Femur (tissue), 1 donor: Measurements from ENCODE around the gene CYSTM1.
A peak's percentile ranks its signal among the peaks of the same experiment; 100 is the strongest.

Experiments
- DNase-seq: peaks from one replicate; pipeline ENCODE4 v3.0.0-alpha.2; 2017

CYSTM1 gene

DNA sequence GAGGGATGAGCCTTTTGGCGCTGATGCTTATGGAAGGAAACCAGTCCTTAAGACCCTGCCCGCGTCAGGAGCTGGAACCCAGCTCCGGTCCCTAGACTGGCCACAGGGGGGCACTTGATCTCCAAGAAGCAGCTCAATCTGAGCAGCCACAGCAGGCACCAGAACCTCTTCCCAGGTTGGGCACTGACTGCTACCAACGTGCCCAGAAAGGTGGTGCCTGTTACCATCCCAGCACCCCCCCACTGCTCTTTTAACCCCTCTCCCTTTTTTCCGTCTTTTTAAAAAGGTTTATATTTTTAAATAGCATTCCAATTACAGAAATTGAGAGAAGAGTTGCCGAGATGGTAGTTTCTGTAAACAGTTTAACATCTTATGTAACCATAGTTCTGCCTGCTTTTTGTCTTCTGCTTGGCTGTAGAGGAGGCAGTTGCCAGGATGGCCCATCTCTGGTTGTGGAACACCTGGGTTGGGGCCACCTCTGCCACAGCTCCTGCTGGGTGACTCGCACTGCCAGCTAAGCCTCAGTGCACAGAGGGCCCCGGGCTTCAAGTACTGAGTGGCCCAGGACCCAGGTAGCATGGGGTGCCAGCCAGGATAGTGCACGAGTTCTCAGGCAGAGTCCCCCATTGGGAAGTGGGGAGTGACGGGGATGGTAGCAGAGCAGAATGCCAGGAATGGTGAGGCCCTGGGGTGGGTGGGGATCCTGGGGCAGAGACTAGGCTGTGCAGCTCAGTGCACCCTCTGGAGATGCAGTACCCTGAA, 65.1 kb downstream of the CYSTM1 start:
- DNase-seq, result peak; percentile 64

DNA sequence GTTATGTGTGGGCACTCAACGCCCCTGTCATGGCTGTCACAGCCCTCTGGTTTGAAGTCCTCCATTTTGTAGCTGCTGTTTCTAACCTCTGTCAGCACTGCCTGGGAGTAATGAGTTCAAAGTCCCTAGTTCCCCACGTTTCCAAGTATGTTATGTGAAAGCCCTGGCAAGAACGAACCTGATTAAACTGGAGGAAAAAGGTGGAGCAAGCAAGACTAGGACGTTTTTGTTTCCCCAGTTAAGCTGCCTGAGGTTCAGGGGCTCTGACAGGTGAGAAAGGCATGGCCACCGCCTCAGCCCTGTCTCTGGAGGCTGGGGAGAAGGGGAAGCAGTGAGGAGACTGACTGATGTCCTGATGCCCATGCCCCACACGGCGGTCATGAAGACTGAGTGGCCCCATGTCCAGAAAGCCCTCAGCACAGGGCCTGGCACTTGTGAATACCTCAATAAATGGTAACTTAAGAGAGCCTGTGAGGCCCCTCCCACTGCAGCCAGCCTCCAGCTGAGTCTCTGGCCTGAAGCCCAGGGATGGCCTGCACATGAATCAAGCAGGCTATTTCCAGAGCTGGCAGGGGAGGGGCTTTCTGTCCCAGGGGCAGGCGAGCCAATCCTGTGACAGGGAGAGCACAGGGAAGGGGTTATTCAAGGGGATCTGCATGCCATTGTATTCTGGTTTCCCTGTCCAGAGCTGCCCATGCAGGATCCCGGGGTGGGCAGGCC, 66.2 kb downstream of the CYSTM1 start:
- DNase-seq, result peak; percentile 91

DNA sequence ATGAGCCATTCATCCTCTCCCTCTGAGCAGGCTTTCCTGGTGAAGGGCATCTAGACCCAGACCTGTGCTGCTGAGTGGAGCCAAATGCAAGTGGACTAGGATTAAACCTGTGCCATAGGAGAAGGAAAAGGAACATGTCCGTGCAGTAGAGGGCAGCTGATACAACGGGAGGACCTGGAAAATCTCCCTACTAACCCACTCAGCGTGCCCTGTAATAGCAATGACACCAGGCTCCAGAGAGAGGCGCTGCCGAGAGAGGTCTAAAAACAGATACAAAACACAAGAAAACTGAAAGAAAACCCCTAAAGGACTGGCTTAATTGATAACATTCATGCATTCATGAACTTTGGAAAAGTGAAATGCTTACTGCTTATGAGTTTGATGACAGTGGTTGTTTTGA, 67.1 kb downstream of the CYSTM1 start:
- DNase-seq, result no peak

DNA sequence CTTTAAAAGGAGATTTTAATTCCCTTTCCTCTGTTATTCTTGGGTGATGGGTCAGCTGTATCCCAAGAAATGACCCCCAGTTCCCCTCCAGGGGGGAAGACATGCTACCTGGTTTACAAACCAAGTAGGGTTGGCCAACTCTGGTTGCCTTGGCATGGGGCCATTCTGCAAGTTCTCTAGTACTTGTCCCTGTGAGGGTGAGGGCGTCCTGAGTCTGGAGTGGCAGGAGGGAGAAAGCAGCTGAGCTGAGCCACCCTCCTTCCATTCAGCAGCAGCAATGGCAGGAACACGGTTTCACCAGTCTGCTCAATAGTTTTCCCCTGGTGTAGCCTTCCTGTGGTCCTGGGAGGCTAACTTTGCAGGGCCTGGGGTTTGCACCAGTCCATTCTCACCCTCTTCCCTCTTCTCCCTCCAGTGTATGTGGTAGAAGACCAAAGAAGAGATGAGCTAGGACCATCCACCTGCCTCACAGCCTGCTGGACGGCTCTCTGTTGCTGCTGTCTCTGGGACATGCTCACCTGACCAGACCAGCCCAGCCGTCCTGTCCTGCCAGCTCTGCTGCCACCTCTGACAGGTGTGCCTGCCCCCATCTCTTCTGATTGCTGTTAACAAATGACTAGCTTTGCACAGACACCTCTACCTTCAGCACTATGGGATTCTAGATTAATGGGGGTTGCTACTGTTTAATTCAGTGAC, 68.0 kb downstream of the CYSTM1 start:
- no peak for DNase-seq

DNA sequence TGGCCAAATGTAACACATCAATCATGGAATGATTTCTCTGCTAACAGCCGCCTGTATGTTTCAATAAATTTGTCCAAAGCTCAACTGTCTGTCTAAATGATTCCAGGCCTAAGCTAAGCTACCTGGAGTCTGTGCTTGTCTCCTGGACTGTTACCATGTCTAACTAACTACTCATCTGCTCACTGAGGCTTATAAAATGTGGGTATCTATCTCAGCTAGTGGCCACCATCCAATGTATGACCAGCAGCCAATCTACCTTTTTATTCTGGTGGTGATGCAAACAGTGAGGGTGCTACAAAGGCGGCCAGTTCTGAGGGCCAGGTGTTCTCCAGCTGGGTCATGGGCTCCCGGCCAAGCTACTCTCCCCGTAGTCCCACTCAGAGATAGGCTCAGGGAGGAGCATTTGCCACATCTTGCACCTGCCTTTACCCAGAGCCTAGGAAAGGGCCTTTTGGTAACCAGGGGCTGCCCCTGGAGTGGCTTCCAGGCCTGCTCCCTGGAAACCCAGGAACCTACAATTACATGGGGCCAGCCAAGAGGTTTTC, 68.8 kb downstream of the CYSTM1 start:
- no peak for DNase-seq

DNA sequence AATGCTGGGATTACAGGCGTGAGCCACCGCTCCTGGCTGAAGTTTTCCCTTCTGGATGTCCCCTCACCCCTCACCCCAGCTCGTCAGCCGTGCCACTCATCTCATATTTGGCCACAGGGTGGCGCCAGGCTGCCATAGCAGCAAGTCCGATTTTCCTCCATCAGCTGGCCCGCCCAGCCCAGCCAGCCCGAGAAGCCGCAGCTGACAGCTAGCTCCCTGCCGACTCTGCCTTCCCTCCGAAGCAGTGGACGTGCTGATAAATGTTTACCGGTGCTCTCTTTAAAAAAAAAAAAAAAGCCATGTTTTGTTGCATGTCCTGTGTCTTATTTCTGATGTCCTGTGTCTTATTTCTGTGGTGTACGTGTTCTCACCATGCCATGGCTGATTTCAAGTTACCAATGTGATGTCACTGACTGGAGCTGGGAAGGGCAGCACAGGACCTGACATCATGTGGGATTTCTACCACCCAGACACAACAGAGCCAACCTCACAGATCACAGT, 69.6 kb downstream of the CYSTM1 start:
- DNase-seq, result peak; percentile 94

DNA sequence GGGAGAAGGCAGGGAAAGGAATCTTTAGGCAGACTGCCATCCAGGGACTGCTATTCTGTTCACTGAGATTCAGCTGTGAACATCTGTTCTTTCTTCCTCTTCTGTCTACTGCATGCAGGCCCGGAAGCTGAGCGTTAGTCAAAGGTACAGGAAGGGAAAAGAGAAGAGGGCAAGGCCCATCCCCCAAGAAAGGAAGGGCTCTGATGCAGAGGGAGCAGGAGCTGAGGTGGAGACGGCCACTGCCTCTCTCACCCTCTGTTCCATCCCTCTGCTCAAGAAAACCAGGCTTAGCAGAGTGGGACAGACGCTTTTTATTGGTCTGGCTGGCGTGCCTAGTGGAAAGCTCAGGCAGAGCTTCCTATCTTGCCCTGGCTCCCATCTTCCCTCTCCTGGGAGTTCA, 70.4 kb downstream of the CYSTM1 start:
- no peak for DNase-seq

DNA sequence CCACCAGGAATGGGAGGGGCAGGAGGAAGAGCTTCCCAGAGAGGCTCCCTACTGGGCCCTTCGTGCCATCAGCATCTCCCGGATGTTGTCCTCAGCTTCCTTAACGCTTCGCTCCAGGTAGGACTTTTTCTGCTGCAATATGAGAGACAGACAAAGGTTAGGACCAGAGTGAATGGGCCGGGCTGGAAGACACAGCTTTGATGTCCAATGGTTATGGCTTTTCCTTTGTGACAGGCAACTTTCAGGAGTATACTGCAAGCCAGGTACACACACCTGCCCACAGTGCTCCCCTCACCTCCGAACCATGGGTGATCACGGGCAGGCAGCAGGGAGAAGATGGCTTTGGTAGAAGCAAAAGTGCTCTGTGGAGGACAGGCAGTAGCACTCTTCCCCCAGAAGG, 70.9 kb downstream of the CYSTM1 start:
- DNase-seq, result no peak

DNA sequence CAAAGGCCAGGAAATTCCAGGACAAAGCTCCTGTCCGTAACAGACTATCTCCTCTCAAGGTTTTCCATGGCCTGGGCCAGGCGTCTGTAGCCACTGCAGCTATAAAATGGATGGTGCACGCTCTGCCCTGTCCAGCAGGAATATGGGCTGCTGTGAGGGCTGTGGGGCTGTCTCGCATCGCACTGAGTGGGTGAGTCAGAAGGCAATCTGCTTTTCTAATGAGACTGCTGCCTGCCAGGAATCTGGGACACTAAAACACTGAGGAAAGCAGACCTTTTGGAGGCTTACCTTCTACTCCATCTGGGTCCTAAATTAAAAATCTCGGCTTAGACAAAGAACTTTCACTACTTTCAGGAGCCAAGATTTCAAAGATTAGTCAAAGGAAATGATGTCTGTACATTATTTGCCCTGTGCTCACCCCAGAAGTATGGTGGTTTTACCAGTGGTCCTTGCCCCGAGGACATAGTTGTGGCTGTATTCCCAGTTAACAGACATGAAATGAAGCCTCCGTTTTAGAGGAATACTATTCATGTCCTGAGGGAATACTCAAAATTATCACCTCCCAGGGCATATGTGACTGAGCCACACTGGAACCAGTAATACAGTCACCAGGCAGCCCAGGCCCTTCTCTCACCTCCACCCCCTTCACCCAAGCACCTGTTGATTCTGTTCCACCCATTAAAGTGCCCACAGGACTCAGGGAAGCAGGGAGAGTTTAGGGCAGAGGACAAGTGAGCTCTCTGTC, 71.6 kb downstream of the CYSTM1 start:
- peak; percentile 81 for DNase-seq

DNA sequence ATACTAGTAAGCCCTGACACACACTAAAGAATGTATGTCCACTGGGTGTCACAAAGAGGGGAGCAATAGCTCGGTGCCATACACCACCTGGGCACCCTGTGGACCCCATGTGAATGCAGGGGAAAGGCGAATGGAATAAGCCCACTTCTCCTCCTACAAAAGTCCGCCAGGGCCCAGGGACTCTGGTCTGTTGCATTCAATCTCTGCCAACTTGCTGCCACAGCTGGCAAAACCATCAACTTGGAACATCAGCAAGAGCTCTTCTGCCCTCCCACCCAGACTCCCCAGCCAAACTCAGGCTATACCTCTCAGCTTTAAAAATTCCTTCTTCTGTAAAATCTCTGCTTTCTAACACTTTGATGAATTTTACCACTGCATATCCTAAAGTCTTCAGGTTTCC, 73.4 kb downstream of the CYSTM1 start:
- DNase-seq, result no peak

DNA sequence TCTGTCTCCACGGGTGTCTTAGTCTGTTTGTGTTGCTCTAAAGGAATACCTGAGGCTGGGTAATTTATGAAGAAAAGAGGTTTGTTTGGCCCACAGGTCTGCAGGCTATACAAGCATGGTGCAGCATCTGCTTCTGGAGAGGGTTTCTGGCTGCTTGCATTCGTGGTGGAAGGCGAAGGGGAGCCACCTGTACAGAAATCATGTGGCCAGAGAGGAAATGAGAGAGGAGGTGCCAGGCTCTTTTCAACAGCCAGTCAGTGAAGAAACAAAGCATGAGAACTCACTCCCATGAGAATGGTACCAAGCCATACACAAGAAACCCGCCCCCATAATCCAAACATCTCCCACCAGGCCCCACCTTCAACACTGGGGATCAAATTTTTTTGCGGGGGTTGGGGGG, 74.5 kb downstream of the CYSTM1 start:
- DNase-seq, result no peak

DNA sequence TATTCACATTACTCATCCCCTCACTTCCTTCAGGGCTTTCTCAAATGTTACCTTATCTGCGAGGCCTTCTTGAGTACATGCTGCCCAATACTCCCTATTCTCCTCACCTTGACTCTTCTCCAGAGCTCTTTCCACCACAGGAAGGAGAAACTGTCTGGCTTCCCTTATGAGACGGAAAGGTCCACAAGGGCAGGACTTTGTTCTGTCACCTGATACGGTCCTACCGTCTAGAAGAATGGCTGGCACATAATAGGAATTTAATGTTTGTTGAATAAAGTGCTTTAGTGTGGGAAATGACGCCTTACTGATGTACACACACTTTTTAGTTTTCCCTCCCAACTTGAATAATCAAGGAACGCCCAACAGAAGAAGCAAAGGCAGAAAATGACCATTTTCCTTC, 75.4 kb downstream of the CYSTM1 start:
- DNase-seq, result no peak

DNA sequence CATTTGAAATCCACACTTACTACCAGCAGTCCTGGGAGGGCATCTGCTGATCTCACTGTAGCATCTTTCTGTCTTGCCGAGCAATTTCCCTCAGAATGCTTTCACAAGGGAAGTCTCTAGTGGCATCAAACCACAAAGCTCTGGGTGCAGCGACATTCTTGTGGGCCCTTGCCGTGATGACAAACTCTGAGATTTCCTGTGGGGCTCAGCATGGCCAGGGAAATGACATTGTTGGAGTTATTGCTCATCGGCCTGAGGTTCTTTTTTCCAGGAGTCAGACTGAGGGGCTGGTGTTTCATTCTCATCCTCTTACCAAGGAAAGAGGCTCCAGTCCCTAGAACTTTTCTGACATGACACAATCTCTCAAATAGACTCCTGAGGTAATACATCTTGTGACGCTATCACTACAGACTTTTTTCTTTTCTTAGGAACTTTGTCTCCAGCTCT, 76.6 kb downstream of the CYSTM1 start:
- DNase-seq, result peak; percentile 58

DNA sequence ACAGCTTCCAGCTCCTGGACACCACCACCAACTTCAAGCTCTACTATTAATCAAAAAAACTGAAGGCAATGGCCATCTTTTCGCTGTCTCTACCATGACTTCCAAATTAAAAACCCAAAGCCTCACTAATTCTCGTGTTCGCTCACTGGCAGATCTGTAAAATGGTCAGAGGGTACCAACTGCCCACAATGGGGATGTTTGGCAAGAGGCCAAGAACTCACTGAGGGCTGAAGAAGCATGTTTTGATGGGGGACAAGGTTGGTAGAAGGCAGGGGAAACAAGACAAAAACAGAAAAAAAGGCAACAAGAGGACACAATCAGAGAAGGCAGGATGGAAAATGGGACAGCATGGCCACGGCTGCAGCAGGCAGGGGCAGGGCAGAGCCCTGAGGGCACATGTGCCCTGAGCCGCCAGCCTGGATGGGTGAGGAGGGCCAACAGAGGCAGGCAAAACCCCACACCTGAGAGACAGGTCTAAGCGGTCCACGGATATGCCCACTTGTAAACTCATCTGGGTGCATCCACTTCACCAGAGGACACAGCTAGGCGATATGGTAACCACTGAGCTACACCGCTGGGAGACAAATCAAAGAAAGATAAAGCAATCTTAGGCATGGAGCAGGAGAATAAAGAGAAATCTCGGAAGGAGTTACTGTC, 77.6 kb downstream of the CYSTM1 start:
- no peak for DNase-seq

DNA sequence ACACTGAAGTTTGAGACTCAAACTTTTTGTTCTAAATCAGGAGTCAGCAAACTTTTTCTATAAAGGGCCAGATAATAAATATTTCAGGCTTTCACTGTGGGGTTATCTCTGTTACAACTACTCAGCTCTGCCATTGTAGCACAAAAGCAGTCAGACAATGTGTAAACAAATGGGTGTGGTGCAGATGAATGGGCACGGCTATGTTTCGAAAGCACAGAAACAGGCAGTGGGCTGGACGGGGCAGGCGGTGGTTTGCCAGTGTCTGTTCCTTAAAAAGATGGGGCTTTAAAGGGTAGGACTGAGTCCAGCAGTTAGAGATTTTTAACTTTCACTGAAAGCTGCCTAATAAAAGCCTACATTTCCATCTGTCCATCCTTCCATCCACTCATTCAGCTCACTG, 79.0 kb downstream of the CYSTM1 start:
- DNase-seq, result no peak

DNA sequence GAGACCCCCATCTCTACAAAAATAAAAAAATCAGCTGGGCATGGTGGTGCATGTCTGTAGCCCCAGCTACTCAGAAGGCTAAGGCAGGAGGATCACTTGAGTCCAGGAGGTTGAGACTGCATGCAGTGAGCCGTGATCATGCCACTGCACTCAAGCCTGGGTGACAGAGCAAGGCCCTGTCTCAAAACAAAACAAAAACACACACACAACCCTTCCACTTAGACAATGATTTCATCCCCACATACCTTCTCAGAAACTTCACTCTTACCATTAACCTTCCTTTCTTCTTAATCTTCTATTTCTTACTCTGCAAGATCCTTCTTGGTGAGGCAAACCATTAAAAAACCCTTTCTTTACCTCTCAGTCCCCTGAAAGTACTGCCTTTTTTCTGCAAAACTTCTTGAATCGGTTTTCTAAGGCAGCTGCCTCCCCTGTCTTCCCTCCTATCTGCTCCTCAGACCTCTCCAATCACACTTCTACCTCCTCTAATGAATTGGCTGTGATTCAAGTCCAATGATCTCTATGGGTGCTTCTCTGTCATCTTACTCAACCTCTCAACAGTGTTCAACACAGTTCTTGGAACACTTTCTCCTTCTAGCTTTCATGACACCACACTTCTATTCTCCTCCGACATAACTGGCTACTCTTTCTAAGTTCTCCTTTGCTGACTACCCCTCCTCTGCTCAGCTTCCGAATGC, 80.6 kb downstream of the CYSTM1 start:
- no peak for DNase-seq

DNA sequence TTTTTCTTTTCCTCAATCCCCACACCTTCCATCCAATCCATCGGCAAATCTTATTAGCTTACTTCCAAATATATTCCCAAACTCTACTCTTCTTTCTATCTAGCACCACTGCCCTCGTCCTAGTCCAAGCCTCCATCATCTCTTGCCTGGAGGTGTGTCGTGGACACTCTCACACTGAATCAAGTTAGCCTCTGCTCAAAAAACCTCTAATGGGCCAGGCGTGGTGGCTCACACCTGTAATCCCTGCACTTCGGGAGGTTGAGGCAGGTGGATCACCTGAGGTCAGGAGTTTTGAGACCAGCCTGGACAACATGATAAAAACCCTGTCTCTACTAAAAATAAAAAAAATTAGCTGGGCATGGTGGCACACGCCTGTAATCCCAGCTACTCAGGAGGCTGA, 81.7 kb downstream of the CYSTM1 start:
- DNase-seq, result no peak

DNA sequence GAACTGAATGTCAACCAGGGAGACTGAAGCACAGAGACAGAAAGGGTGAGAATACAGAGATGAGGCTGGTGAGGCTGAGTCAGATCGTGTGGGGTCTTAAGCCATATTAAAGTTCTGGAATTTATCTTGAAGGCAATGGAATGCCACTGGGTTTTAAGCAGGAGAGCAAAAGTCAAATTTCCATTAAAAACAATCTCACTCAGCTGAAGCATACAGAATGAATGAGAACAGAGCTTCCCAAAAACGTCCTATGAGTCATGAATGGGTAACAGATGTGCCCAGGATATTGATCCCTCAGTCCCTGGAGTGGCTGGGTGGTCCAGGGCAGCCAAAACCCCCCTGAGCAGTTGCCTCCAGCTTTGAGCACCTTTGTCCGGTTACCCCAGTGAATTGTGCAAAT, 83.0 kb downstream of the CYSTM1 start:
- DNase-seq, result no peak

DNA sequence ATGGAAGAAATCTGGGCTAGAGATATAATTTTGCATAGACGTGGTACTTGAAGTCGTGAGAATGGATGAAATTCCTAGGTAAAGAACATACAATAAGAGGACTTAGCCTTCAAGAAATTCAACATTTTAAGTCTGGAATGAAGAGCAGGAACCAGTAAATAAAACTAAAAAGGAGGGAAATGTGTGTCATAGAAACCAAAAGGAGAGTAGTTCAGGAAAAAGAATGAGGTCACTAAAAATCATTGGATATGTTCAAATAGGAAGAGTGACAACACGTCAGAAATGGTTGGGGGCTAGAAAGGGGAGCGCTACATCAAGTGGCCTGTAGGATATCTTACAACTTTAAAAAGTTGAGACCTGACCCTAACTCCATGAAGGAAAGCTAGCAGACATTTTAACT, 83.9 kb downstream of the CYSTM1 start:
- no peak for DNase-seq

DNA sequence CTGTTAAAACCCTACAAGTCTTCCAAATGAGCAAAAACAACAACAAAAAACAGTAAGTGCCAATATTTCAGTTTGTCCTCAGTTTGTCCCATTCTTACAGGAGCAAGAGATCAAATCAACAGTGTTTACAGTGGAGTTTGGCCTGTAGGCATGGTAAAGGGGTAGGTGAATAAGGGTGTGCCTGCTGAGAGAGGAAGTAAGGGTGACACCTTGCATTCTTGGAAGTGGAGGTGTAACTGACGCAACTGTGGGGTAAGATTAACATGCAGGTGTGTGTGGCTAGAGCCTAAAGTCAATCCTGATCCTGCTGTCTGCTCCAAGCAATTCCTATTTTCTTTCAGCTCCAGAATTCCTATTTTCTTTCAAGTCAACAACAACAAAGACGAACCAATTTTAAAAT, 84.5 kb downstream of the CYSTM1 start:
- no peak for DNase-seq

DNA sequence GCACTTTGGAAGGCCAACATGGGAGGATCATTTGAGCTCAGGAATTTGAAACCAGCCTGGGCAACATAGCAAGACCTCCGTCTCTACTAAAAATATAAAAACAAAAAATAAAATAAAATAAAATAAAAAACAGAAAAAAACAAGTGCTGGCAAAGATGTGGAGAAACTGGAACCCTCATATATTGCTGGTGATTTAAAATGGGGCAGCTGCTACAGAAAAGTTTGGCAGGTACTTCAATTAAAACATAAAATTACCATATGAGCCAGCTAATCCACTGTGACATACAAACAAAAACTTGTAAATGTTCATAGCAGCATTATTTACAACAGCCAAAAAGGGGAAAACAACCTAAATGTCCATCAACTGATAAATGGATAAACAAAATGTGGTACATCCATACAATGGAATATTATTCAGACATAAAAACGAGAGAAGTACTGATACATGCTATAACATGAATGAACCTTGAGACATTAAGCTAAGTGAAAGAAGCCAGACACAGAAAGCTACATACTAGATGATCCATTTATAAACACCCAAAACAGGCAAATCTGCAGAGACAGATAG, 85.2 kb downstream of the CYSTM1 start:
- no peak for DNase-seq
